GM21447 (cell line): ENCODE measurements around the gene KLK10.
"Not testable (repeated sequence)": the region's sequence is repeated elsewhere in the genome, so short reads cannot be mapped to it uniquely, and the experiment has no call there.

Experiments used
- ATAC-seq: cut with Tn5 transposase; IDR thresholded peaks from one replicate; pipeline ENCODE4 v1.9.1; 2021; ENCODE audit not compliant: unreplicated experiment

Gene KLK10

DNA sequence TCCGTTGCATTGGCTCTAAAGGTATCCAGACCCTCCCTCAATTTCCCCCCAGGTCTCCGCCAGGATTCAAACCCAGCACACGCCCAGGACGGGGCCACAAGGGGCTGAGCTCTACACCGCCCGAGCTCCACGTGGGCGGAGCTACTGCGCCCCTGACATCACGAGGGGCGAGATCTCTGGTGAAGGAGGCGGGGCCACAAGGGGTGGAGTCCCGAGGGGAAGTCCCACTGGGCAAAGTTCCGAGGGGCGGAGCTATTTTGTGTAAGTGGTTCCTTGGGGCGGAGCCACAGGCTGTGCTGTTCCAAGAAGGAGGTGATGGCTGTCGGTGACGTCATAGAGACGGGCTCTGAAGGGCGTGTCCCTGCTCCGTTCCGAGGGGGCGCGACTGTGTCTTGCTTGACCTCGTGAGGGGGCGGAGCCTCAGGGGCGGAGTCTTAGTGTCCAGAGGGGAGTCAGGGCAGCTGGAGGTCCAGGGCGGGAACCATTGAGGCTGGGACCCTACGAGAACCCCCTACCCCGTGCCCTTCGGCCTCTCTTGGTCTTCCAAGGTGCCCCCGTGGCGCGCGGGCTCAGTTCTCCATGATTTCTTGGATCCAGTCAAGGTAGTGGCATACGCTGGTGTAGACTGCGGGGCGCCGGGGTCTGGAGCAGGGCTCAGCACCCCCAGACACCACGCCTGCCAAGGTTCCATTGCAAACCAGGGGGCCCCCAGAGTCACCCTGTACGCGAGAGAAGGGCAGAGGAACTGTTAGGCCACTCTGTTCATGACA is 16.8 kb downstream of the KLK10 start:
- no peak for ATAC-seq

DNA sequence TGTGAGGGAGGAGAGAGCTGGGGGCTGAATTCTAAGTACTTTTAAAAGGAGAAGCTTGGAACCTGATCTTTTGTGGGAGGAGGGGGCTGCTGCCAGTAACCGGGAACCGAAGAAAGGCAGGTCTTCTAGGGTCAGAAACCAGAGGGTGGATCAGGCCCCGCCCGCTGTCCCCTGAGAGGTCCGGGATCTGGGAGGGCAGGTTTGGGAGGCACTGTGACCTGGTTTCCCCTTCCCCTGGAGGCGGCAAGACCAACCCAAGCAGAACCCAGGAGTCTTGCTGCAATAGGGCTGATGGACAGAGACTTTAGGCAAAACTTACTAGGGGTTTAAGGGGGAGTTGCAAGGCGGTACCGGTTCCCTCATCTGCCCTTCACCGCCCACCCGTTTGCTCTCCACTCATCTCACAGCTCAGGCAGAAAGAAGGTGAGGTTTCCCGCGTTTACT is 17.4 kb downstream of the KLK10 start:
- ATAC-seq, result no peak

GRCh38 chr19:51001515-51001914 is 18.0 kb downstream of the KLK10 start, which contains the start of gene KLK8:
TSS of gene KLK8 (minus strand) at chr19:51001604. CDS start at chr19:51001167, 437 bp downstream.
- ATAC-seq, result no peak

GRCh38 chr19:51000981-51001380 is 18.5 kb downstream of the KLK10 start:
- no peak for ATAC-seq

- no peak for ATAC-seq
Observed at GRCh38 chr19:51000426-51000825, 19.1 kb downstream of the KLK10 start.

GRCh38 chr19:50998686-50999085 is 20.8 kb downstream of the KLK10 start:
- no peak for ATAC-seq

- ATAC-seq, result no peak
Observed at GRCh38 chr19:50998061-50998460, 21.4 kb downstream of the KLK10 start.

GRCh38 chr19:50994129-50994528 is 25.4 kb downstream of the KLK10 start:
- ATAC-seq, result no peak

GRCh38 chr19:50992666-50993035 is 26.9 kb downstream of the KLK10 start:
- ATAC-seq, result no peak

DNA sequence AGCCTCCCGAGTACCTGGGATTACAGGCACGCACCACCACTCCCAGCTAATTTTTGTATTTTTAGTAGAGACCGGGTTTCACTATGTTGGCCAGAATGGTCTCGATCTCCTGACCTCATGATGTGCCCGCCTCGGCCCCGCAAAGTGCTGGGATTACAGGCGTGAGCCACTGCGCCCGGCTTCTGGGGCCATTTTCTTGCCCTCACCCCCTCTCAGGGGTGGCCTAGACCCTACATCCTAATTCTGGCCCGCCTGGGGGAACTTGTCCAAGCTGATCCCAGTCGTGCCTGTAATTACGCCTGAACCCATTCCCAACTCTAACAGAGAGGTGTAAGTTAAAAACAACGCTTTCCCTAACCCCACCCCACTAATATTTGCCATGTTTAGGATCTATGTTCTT is 35.1 kb downstream of the KLK10 start:
- not testable (repeated sequence) for ATAC-seq

DNA sequence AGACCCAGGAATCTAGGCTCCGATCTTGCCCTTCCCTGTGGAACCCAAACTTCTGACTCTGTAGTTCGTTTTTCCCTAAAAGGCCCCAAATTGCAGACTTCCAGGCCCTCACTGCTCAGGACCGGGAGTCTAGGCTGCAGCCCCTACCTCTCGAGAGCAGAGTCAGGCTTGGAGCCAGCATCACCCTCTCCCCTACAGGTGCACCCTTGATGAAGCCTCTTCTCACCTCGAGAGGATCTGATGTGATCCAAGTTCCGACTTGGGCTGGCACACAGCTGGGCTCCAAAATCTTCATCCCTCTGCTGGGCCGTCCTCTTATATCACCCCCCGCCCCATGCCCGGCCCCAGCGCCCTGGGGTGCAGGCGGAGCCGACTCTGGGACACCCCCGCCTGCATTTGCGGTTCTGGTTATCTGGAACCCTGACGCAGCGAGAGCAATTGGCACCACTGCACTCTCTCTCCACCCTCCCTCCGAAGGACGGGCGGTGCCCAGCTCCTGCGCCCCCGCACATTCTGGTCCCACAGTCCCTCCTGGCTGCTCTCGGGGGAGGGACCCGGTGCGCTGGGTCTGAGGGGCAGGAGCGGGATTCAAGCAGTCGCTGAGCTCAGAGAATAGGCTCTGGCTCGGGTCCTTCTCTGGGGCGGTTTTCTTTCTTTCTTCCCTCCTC is 35.8 kb downstream of the KLK10 start, which contains the start of gene KLK7:
KLK7 (minus strand) TSS at position 293 of the 668 bp plus-strand sequence. CDS start 1,518 bp downstream, outside the sequence.
- no peak for ATAC-seq

GRCh38 chr19:50982186-50982585 is 37.3 kb downstream of the KLK10 start:
- ATAC-seq, result no peak

DNA sequence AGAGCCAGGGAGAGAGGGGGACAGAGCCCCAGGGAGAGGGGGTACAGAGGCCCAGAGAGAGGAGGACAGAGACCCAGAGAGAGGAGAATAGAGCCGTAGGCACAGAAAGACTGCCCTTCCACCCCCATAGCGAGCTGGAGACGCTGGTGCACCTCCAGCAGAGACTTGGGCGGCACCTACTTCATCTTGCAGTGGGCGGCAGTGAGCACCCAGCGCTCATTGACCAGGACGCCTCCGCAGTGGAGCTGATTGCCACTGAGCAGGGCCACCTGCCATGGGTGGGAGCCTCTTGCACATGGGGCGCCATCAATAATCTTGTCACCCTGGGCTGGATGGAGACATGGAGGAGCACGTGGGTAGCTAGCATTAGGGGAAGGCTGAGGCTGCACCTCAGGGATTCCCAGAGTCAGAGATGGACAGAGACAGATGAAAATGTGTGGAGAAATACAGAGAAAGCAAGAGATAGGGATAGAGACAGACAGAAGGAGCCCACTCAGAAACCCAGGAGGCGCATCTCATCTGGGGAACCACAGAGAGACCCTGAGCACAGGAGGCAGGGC is 37.8 kb downstream of the KLK10 start:
- ATAC-seq, result no peak

DNA sequence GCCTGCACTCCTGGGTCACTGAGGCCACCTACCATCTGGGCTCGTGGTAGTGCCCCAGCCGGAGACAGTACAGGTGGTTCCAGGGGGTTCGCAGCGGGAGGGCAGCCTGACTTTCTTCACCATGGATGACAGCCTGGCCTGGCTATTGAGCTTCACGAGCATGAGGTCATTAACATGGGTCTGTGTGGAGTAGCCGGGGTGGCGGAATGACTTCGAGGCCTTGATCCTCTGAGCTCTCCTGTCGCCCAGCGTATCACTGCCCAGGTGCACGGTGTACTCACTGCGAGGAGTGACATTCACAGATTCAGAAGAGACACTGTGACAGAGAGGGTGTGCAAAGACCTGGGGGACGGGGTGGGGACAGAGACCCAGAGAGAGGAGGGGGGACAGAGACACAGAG is 39.3 kb downstream of the KLK10 start:
- no peak for ATAC-seq

- no peak for ATAC-seq
Observed at GRCh38 chr19:50979758-50980157, 39.8 kb downstream of the KLK10 start.

DNA sequence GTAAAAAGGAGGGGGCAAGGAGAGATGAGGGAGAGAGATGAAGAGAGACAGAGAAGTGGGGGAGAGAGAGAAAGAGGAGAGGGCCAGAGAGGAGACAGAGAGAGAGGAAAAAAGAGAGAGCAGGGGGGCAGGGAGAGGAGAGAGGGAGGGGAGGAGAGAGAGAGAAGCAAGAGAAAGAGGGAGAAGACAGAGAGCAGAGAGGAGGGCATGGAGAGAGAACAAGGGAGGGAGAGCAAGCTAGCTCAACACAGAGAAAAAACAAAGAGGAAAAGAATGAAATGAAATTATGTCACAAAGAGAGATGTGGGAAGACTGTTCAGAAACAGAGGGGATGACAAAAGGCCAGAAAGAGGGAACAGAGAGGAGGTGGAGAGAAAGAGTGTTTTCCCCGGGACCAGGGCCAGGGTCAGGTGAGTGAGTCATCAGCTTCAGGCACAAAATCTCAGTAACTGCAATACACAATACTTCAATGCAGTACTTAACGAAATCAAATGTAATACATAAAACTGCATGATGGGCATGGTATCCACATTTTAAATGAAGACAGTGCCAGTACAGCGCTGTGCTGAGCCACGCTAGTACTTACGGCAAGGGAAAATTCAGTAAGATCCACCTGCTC is 40.6 kb downstream of the KLK10 start:
- no peak for ATAC-seq

DNA sequence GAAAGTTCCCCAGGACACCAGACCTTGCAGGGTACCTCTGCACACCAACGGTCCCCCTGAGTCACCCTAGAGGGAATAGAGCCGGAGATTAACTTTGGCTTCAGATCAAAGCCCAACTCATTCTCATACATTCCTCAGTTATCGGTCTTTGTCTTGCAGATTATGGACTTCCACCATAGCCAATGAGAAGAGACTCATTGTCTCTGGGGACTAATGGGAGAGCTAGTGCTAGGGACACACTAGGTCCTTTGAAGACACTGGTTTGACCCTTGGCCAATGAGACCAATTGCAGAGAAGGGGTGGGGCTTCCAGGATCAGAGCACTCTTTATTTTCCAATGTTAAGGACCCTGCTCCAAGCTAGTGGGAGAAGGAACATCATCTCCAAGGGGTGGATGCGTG is 41.9 kb downstream of the KLK10 start:
- ATAC-seq, result no peak

DNA sequence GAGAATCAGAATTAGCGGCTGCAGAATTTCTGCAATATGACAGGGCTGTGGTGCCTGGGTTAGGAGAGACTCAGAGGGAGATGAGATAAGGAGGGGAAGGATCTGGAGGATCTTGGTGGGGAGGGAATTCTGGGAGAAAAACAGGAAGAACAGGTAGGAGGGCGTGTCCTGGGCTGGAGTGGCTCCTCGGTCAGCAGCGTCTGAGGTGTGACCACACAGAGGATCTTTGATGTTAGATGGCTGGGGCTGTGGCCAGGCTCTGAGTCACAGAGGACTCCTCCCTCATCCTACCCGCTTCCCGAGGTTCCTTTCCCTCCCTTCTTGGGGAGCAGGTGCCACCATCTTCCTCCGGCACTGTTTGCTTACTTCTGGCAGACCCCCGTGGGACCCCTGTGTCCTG is 43.7 kb downstream of the KLK10 start:
- no peak for ATAC-seq

- ATAC-seq, result no peak
Observed at GRCh38 chr19:50974702-50975556, 44.6 kb downstream of the KLK10 start.

DNA sequence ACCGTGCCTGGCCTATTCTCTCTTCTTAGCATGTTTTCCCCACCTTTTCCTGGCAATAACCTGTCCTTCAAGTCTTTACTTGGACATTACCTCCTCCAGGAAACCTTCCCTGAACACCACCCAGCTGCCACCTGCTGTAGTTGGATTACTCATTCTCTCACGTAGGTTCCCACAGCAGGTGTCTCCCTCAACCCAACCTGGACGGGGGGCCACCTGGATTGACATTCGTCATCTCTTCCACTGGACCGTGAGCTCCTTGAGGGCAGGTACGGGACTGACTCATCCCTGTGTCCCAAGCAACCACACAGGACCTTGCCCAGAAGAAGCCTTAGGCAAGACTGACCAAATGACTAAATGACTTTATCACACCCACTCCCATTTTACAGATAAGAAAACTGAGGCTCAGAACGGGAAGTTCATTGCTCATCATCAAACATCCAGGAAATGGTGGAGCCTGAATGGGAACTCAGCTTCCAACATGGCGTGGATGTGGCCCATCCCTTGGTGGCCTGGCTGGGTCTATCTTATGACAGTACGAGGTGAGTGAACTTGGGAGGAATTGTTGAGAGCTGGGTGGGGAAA is 46.6 kb downstream of the KLK10 start:
- ATAC-seq, result no peak
